GM19438 (cell line): ENCODE results near the gene SARDH.
"Not testable (repeated sequence)": the region's sequence is repeated elsewhere in the genome, so short reads cannot be mapped to it uniquely, and the experiment has no call there.

Source experiments
- ATAC-seq: cut with Tn5 transposase; IDR thresholded peaks from one replicate; pipeline ENCODE4 v1.9.1; 2021; ENCODE audit warnings: low read depth; ENCODE audit not compliant: unreplicated experiment

SARDH gene

DNA sequence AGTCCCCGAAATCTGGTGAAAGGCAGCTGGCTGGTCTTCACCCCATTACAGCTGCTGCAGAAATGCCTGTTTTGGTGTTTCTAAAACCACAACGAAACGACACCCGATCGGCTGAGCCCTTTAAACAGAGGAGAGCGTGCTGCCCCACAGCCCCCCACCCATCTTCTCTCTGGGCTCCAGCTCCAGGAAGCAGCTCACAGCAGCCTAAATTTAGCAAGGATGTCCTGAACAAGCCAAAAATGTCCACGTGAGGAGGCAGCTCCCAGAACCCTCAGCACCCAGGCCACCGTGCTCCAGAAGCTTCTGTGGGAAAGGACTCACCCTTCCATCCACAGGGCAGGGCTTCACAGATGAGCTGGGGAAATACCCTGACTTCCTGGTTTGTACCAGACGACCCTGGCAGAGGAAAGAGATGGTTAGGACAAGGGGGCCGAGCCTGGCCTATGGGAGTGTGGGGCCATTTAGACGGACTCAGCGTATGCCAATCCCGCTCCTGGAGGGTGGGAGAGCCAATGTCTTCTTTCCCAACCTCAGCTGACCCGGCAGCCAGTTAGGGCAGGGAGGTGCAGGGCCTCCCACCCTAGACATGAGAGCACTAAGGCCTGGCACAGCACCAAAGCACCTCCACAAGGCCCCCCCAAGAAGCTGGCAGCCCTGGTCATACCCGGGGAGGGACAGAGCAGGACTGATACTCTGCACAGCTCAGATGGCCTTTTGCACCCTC lies 39.1 kb upstream of the SARDH start:
- no peak for ATAC-seq

DNA sequence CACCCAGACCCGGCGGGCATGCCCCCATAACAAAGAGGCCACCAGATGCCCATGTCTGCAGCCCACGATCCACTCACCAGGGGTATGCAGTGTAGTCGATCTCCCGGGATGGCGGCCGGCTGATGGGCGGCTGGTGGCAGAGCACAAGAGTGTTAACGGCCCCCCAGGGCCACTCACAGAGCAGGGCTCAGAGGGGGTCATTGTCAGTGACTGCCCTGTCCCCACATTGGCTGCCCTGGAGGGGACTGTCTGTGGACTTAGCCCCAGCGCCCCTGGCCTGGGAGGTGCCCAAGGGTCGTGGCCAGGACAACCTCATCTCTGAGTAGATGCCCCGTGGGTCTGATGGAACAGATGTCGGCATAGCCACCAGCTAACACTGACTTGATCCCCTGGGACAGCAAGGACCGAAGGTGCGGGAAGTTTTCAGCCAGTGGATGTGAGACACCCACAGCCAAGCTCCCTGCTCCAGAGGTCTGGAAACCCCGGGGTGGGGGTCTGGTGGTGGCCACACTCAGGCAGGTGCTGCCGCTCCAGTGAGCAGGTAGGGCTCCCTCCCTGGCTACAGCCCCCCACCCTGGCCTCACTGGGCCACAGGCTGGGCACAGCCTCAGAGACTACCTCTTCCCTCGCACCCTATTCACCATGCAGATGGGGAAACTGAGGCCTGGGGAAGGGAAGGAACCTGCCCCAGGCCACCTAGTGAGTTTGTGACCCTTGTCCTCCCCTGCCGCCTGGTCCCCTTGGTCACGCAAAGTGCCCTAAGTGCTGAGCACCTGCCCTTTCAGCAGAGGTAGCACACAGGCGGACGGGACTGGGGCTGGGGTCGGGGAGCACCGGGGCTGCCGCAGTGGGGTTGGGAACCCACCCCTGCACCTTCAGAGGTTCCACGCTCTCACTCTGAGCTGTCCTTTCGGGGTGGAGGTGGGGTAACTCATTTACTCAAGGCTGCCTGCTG lies 38.1 kb upstream of the SARDH start:
- ATAC-seq, result no peak

DNA sequence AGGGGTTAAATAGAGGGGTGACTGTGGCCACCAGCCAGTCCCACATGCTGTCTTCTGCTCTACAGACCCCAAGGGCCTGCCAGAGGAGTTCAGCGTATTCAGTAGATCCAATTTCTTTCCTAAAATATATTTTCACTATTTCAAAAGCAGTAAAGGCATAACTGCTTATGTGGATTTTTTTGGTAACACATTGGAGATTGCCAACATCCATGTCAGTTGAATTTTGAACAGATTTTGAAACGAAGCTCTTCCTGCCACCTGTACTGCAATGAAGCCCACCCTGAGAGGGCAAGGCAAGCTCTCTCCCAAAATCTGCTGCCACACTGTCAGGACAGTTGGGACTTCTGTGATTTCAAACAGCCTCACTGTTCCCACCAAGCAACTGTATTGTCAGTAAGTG lies 37.1 kb upstream of the SARDH start:
- no peak for ATAC-seq

GRCh38 chr9:133774799-133775198 lies 36.6 kb upstream of the SARDH start:
- no peak for ATAC-seq

GRCh38 chr9:133773889-133774655 lies 35.9 kb upstream of the SARDH start:
- ATAC-seq, result no peak

DNA sequence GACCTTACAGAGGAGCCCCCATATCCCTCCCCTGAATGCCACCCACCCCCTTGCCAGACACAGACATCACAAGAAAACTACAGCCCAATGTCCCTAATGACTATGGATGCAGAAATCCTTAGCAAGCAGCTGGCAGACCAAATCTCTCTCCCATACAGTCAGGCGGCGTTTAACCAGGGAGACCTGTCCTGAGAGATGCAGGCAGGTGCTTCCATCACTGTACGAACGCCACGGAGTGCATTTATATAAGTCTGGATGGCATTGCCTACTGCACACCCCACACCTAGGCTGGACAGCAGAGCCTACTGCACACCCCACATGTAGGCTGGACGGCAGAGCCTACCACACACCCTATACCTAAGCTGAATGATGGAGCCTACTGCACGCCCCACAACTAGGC lies 34.4 kb upstream of the SARDH start:
- ATAC-seq, result no peak

- no peak for ATAC-seq
Measured at GRCh38 chr9:133771486-133772482, 33.6 kb upstream of the SARDH start.

- ATAC-seq, result no peak
Measured at GRCh38 chr9:133770076-133770777, 32.1 kb upstream of the SARDH start.

- no peak for ATAC-seq
Measured at GRCh38 chr9:133769511-133770075, 31.4 kb upstream of the SARDH start.

DNA sequence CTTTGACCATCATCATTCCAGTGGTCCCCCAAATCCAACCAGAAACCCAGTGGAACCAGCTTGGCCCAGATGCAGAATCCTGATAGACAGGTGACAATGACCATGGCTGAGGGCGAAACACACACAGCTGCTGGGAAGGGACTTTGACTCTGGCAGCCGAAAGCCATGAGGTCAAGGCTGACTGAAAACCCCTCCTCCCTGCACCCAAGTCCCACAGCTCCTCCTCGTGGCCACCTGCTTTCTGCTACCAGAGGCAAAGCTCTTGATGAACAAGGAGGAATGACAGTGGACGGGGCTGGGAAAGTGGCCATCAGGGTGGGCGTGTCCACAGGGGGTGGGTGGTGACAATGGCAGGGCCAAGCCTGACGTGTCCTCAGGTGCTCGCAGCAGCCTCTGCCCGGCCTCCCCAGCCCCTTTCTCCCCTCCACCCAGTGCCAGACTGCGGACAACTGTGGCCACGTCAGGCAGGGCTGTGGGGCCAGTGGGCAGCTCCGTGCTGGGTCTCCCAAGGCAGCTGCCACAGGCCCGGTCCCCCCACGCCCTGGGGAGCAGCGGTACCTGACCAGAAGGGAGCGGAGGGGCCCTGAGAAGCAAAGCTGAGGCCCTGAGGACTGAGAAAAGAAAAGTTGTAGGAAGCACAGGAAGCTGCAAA lies 30.8 kb upstream of the SARDH start:
- ATAC-seq, result no peak

DNA sequence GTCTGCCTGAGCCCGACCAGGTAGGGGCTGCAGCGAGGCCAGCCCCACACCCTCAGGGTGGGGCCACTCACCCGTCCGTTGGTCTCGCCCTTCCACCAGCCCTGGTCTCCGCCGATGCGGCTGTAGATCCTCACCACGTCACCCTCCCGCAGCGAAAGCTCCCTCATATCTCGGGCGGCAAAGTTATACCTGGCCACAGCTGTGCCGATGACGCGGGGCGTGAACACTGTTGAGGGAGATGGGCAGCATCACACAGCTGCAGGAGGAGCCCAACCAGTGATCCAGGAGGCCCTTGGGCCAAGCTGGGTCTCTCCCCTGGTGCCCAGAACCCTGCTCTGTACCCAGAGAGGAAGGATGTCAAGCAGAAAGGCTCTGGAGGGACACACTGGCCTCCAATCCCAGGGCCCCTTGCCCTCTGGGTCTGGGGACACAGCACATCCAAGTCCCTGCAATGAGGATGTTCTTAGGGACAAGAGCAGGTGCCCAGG lies 30.3 kb upstream of the SARDH start:
- ATAC-seq, result no peak

GRCh38 chr9:133767625-133768024 lies 29.5 kb upstream of the SARDH start:
- ATAC-seq, result no peak

GRCh38 chr9:133767008-133767407 lies 28.9 kb upstream of the SARDH start:
- ATAC-seq, result no peak

GRCh38 chr9:133766234-133766633 lies 28.1 kb upstream of the SARDH start:
- not testable (repeated sequence) for ATAC-seq

DNA sequence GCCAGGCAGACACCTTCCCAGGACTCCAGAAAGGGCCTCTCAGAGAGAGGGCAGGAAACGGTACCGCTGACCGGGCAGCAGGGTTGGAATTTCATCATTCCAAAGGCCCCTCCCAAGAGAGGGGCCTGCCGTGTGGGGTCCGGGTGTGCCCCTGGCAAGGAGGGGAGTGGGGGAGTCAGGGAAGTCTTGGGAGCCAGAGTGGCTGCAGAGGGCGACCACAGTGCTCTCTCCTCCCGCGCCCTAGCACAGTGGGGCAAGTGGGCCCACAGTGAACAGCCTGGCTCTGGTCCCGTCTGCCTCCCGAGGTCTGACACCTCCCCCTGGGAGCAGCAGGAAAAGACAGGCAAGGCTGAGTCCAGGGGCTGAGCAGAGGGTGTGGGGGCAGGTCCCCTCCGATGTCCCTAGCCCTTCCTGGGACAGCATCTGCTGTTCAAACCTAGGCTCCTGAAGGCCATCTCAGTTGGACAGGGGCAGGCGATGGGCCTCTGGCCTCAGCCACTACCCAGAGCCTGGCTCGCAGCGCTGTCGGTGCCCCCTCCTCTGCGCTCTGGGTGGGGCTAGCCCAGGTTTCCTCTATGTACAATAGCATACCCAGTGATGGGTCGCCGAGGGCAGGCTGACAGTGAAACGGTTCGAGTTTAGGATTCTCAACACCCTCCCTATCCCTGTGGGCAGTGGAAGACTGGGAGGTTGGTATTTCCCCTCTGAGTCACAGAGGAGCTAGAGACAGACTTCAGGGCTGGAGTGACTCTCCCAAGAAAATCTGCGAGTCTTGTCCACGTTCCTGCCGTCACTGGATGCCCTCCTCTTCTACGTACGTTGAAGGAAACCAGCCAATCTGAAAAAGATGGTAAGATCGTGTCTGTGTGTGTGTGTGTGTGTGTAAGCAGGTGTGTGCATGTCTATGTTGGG lies 25.4 kb upstream of the SARDH start:
- no peak for ATAC-seq

GRCh38 chr9:133762488-133763271 lies 24.5 kb upstream of the SARDH start:
- no peak for ATAC-seq
